RWPE2 (cell line): ENCODE data around the gene CFAP97D1.

Source experiments
- ATAC-seq: fragments of 200-7000 bp; cut with Tn5 transposase; 3 replicates; pipeline ENCODE4 v1.9.1; 2021; ENCODE audit warnings: low read depth
- DNase-seq: peaks from one replicate; pipeline ENCODE4 v3.0.0-alpha.2; 2020; ENCODE audit warnings: low spot score
- H3K27ac ChIP-seq: fragments of 450-650 bp; 2 replicates; pipeline ENCODE4 v1.5.1; 2017; ENCODE audit warnings: mild to moderate bottlenecking; ENCODE audit not compliant: poor library complexity, severe bottlenecking
- H3K27me3 ChIP-seq: fragments of 250-450 bp; sonication (Bioruptor Pico); 2 replicates; pipeline ENCODE4 v1.5.1; 2021; ENCODE audit warnings: mild to moderate bottlenecking, moderate library complexity; ENCODE audit not compliant: insufficient read depth, poor library complexity, severe bottlenecking
- H3K36me3 ChIP-seq: fragments of 250-450 bp; sonication (Bioruptor Pico); 2 replicates; pipeline ENCODE4 v1.5.1; 2020; ENCODE audit warnings: low read depth, mild to moderate bottlenecking, moderate library complexity
- H3K4me1 ChIP-seq: fragments of 250-450 bp; sonication (Bioruptor Pico); 2 replicates; pipeline ENCODE4 v1.5.1; 2021; ENCODE audit warnings: mild to moderate bottlenecking, moderate library complexity; ENCODE audit not compliant: insufficient read depth, poor library complexity, severe bottlenecking
- H3K4me3 ChIP-seq: fragments of 250-450 bp; sonication (Bioruptor Pico); 2 replicates; pipeline ENCODE4 v1.5.1; 2021; ENCODE audit warnings: mild to moderate bottlenecking, moderate library complexity; ENCODE audit not compliant: severe bottlenecking
- H3K9me3 ChIP-seq: fragments of 250-450 bp; sonication (Bioruptor Pico); 2 replicates; pipeline ENCODE4 v1.5.1; 2021; ENCODE audit warnings: mild to moderate bottlenecking, moderate library complexity; ENCODE audit not compliant: severe bottlenecking
- TF ChIP-seq, protein P1 (sequence below): fragments of 450-650 bp; IDR thresholded peaks from one replicate; pipeline ENCODE4 v1.5.1; 2017; ENCODE audit warnings: mild to moderate bottlenecking, moderate library complexity; ENCODE audit not compliant: poor library complexity, severe bottlenecking

Gene CFAP97D1

DNA sequence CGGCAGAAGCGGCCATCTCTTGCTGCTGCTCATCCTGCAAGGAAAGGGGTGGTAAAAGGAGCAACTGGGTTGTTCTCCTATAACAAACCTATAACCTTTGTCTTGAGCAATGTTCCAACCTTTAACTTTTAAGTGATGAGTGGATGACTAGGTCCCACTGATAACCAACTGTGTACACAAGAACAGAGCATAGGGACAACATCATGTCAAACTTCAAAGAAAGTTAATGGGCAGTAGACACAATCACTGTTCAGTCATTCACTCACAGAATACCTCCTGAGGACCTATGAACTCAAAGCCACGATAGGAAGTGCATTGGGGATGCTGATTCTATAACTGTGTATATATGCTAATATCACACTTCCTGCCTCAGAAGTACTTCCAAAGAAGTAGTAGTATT, 21.6 kb downstream of the CFAP97D1 start:
- TF ChIP-seq, protein P1, sequence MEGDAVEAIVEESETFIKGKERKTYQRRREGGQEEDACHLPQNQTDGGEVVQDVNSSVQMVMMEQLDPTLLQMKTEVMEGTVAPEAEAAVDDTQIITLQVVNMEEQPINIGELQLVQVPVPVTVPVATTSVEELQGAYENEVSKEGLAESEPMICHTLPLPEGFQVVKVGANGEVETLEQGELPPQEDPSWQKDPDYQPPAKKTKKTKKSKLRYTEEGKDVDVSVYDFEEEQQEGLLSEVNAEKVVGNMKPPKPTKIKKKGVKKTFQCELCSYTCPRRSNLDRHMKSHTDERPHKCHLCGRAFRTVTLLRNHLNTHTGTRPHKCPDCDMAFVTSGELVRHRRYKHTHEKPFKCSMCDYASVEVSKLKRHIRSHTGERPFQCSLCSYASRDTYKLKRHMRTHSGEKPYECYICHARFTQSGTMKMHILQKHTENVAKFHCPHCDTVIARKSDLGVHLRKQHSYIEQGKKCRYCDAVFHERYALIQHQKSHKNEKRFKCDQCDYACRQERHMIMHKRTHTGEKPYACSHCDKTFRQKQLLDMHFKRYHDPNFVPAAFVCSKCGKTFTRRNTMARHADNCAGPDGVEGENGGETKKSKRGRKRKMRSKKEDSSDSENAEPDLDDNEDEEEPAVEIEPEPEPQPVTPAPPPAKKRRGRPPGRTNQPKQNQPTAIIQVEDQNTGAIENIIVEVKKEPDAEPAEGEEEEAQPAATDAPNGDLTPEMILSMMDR, result no peak
- H3K4me3 ChIP-seq, result no peak overlapping the region
- no peaks in the 10 kb centered on the region for H3K27me3 ChIP-seq
- DNase-seq, result no peak
- no peak overlapping the region for H3K27ac ChIP-seq
- no peak for ATAC-seq
- H3K4me1 ChIP-seq, result no peaks in the 10 kb centered on the region
- no peaks in the 10 kb centered on the region for H3K9me3 ChIP-seq
- H3K36me3 ChIP-seq, result peaks cover 19% of the 10 kb centered on the region

DNA sequence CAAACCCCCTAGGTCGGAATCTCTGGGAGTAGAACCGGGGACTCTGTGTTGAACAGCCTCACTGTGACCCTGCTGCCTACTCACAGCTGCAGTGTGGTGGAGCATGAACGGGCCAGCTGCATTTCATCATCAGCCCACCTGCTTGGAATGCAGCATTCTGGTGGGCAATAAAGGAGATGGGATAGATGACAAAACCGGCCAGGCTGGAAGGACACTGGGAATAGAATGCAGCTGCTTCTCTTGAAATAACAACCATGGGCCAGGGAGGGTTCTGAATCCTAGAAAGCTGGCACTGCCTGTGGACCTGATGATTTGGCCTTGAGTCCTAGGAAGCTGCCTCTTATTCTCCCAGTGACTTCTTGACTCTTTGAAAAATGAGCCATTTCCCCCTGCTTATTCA, 23.5 kb downstream of the CFAP97D1 start:
- no peak overlapping the region for H3K27ac ChIP-seq
- DNase-seq (no peak), ATAC-seq (no peak)
- TF ChIP-seq, protein P1, result no peak
- no peaks in the 10 kb centered on the region for H3K4me1 ChIP-seq
- no peak overlapping the region for H3K4me3 ChIP-seq
- peaks cover 19% of the 10 kb centered on the region for H3K36me3 ChIP-seq
- H3K27me3 ChIP-seq, result no peaks in the 10 kb centered on the region
- no peaks in the 10 kb centered on the region for H3K9me3 ChIP-seq

DNA sequence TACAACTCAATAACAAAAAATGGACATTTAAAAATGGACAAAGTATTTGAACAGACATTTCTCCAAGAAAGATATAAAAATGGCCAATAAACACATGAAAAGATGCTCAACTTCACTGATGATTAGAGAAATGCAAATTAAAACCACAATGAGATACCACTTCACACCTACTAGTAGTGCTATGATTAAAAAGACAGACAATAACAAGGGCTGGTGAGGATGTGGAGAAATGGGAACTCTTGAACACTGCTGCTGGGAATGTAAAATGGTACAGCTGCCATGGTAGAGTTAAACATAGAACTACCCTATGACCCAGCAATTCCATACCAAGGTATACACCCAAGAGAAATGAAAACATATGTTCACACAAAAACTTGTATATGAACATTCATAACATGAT, 24.9 kb downstream of the CFAP97D1 start:
- Histone ChIP-seq H3K27ac (no peak overlapping the region), H3K4me1 (no peaks in the 10 kb centered on the region), H3K4me3 (no peak overlapping the region), H3K36me3 (peaks cover 19% of the 10 kb centered on the region), H3K27me3 (no peaks in the 10 kb centered on the region), H3K9me3 (no peaks in the 10 kb centered on the region)
- TF ChIP-seq, protein P1, result no peak
- ATAC-seq (no peak), DNase-seq (no peak)

DNA sequence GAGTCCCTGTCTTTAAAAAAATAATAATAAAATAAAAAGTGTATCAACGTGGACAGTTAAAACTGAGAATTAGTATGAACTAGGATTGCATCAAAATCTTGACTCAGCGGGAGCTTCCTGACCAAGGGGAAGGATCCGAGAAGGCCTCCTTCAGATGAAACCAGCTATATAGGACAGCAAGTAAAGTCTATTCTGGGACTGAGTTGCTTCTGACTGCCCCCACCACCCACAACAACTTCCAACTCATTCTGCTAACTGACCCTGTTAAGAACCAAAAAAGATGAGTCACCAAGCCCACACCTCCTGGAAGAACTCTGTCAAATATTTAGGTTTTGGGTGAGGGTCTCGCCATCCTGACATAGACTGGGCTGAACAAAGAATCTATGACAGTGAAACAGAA, 27.8 kb downstream of the CFAP97D1 start:
- no peak for DNase-seq
- no peak for ATAC-seq
- TF ChIP-seq, protein P1, result no peak
- no peak overlapping the region for H3K27ac ChIP-seq
- H3K4me1 ChIP-seq, result no peaks in the 10 kb centered on the region
- no peaks in the 10 kb centered on the region for H3K9me3 ChIP-seq
- H3K36me3 ChIP-seq, result peaks cover 21% of the 10 kb centered on the region
- H3K4me3 ChIP-seq, result no peak overlapping the region
- H3K27me3 ChIP-seq, result no peaks in the 10 kb centered on the region

DNA sequence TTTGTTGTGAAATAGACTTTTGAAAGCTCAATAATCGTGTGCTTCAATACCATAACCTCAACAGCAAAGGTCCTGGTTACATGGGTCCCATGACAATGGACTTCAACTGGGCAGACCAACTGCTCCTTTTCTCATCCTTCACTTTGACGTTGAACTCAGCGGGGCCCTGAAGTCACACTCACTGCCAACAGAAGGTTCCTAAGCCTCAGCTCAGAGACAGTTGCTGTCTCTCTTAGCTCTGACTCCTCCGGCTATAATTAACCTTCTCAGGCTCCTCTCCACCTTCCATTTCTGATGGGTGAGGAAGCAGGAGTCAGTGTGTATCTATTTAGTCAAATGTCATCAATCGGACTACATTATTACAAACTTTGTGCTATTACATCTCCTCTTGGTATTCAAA, 28.9 kb downstream of the CFAP97D1 start:
- H3K27ac ChIP-seq, result no peak overlapping the region
- no peaks in the 10 kb centered on the region for H3K9me3 ChIP-seq
- H3K36me3 ChIP-seq, result peaks cover 31% of the 10 kb centered on the region
- H3K27me3 ChIP-seq, result no peaks in the 10 kb centered on the region
- TF ChIP-seq, protein P1, result no peak
- no peaks in the 10 kb centered on the region for H3K4me1 ChIP-seq
- no peak overlapping the region for H3K4me3 ChIP-seq
- ATAC-seq (no peak), DNase-seq (no peak)
